ENCODE data around the gene XCR1.

Gene XCR1

GRCh38 chr3:45984331-45985312 lies 42.7 kb downstream of the XCR1 start:
- DNase-seq (ENCODE audit: low spot score), result no peak

- no peak for DNase-seq (ENCODE audit: low spot score)
These were observed 43.5 kb downstream of the XCR1 start for GRCh38 chr3:45983770-45984169.

- DNase-seq (ENCODE audit: low spot score), result no peak
These were observed 45.8 kb downstream of the XCR1 start for GRCh38 chr3:45981346-45982074.

GRCh38 chr3:45980819-45981218 lies 46.5 kb downstream of the XCR1 start:
- no peak for DNase-seq (ENCODE audit: low spot score)

GRCh38 chr3:45980229-45980813 lies 47.0 kb downstream of the XCR1 start:
- no peak for DNase-seq (ENCODE audit: low spot score)

GRCh38 chr3:45979378-45979777 lies 47.9 kb downstream of the XCR1 start:
- no peak for DNase-seq (ENCODE audit: low spot score)

GRCh38 chr3:45978006-45978761 lies 49.1 kb downstream of the XCR1 start:
- DNase-seq (ENCODE audit: low spot score), result no peak

- DNase-seq (ENCODE audit: low spot score), result no peak
These were observed 50.8 kb downstream of the XCR1 start for GRCh38 chr3:45976191-45977091.

GRCh38 chr3:45975686-45976085 lies 51.6 kb downstream of the XCR1 start:
- DNase-seq (ENCODE audit: low spot score), result no peak

- DNase-seq (ENCODE audit: low spot score), result no peak
These were observed 52.6 kb downstream of the XCR1 start for GRCh38 chr3:45974686-45975085.

- DNase-seq (ENCODE audit: low spot score), result peak; percentile 75
These were observed 54.5 kb downstream of the XCR1 start for GRCh38 chr3:45972534-45973402.

- no peak for DNase-seq (ENCODE audit: low spot score)
These were observed 57.3 kb downstream of the XCR1 start for GRCh38 chr3:45969953-45970352.

GRCh38 chr3:45969116-45969515 lies 58.2 kb downstream of the XCR1 start:
- no peak for DNase-seq (ENCODE audit: low spot score)

- peak; percentile 85 for DNase-seq (ENCODE audit: low spot score)
These were observed 58.6 kb downstream of the XCR1 start for GRCh38 chr3:45968706-45969105.

- DNase-seq (ENCODE audit: low spot score), result no peak
These were observed 59.1 kb downstream of the XCR1 start for GRCh38 chr3:45968149-45968548.

- no peak for DNase-seq (ENCODE audit: low spot score)
These were observed 59.6 kb downstream of the XCR1 start for GRCh38 chr3:45967724-45968123.

Data from GM03348 (cell line).